ENCODE measurements around the gene RBM38.

Gene RBM38

DNA sequence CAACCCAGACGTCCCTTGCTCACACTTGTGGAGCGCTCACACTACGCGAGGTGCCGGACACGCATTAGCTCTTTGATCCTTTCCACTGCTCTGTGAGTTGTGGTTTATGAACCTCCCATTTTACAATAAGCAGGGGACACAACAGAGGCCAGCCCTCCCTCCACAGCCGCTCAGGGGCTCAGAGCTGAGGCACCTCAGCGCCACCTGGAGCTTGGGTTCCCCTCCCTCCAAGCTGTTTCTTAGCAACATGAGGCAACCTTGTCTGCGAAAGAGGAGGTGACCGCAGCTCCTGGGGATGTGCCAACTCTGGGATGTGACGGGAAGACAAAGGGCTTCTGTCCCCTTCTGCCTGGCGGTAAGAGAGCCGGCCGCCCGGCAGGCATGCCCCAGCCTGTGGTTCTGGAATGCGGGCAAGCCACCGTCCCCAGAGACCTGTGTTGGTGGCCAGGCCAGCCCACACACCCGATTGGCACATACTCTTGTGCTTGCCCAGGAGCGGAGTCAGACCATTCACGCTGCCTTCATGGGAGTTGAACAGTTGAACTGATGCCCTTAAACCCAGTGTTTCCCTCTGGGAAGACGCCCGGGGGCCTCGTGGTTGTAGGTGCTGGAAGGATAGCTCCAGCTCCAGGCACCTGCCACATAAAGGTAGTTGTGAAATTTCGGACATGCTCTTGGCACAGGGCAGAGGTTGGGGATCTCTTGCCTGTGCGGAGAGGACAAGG, 44.5 kb downstream of the RBM38 start:
- no peak for DNase-seq (ENCODE audit: low read depth)

DNA sequence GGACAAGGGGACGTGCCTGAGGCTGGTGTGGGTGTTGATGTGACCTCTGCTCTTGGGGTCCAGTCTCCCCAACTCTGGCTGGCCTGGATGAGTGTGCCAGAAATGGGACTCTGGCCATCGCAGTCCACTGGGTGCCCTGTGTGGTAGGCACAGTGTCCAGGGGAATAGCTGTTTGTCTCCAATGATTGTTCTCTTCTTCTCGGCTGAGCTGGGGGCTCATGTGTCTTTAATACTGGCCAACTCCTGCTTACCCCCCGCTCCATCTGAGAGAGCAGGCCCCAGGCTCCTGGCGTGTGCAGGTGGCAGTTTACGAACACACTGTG, 45.0 kb downstream of the RBM38 start:
- no peak for DNase-seq (ENCODE audit: low read depth)

DNA sequence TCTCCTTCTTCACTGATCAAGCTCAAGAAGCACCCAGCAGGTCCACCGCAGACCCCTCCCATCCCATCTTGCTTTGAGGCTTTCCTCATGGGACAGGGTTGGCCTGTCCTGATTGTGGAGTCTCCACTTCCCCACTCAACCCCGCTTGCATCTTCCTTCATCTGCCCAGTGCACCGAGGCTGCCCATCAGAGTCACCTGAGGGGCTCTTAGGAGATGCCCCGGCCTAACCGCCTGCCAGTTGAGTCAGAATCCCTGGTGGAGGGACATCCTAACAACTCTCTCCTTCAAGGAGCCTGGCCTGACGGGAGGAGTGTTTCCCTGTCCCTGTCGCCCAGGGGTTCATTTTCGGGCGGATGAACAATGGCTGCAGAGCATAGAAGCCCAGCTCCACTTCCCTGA, 46.1 kb downstream of the RBM38 start:
- DNase-seq (ENCODE audit: low read depth) = no peak

DNA sequence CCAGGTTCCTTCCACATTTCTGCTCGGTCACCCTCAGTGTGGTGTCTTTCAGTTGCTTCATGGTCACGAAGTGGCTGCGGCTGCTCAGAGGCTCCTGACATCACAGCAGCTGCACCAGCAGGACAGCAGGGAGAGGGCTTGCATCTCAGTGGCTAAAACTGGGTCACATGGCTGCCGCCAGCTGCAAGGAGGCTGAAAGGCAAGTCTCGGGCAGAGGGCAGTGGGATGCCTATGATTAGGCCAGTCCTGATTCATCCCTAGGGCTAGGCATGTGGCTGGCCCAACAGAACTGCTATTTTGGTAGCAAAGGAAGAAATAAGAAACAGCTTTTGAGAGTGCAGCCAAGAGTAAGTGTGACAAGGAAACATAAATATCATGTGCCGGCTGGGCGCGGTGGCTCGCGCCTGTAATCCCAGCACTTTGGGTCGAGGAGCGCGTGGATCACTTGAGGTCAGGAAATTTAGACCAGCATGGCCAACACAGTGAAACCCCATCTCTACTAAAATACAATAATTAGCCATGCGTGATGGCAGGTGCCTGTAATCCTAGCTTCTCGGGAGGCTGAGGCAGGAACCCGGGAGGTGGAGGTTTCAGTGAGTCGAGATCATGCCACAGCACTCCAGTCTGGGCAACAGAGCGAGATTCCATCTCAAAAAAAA, 46.6 kb downstream of the RBM38 start:
- DNase-seq (ENCODE audit: low read depth) = no peak

DNA sequence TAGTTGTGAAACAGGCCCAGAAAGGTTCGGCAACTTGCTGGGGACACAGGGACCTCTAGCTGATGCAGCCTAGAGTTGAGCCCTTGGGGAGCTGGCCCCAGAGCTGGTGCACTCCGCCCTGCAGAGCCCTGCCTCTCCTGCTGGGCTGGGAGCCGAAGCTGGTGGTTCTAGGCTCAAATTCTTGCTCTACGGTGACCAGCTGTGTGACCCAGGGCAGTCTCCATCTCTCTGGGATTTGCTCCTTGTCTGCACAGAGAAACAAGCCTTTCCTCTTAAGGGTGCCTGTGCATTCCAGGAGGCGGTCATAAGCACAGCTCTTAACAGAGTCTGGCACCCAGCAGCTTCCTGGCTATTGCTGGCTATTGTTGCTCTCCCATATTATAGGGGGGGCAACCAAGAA, 47.4 kb downstream of the RBM38 start:
- DNase-seq (ENCODE audit: low read depth) = no peak

DNA sequence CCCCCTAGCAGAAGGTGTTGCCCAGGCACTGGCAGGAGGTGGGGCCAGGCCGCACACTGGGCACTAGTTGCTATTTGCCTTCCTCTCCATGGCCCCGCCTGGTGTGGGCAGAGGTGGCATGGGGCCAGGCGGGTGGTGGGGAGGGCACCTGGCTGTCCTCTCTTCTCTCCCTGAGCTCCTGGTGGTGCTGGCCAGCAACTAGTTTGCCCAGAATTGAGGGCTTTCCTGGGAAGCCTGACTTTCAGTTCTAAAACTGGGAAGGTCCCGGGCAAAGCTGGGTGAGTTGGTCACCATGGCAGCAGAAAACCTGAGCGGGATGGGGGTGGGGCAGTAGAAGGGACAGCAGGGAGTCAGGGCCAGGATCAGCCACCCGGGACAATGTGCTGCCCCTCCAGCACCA, 48.2 kb downstream of the RBM38 start:
- no peak for DNase-seq (ENCODE audit: low read depth)

DNA sequence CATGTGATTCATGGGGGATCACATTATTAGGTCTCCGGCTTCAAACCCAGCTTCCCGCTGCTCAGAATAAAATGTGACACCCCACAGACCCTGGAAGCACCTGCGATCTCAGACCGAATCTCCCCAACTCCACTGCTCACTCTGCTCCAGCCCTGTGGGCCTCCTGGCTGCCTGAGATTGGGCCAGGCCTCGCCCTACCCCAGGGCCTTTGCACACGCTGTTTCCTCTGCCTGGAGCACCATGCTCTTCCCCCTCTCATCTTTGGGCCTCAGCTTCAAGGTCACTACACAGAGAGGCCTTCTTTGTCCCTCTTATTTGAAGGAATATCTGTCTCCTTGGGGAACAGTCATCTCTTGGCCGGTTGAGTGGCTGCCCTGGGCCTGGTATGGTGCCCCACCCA, 48.8 kb downstream of the RBM38 start:
- no peak for DNase-seq (ENCODE audit: low read depth)

DNA sequence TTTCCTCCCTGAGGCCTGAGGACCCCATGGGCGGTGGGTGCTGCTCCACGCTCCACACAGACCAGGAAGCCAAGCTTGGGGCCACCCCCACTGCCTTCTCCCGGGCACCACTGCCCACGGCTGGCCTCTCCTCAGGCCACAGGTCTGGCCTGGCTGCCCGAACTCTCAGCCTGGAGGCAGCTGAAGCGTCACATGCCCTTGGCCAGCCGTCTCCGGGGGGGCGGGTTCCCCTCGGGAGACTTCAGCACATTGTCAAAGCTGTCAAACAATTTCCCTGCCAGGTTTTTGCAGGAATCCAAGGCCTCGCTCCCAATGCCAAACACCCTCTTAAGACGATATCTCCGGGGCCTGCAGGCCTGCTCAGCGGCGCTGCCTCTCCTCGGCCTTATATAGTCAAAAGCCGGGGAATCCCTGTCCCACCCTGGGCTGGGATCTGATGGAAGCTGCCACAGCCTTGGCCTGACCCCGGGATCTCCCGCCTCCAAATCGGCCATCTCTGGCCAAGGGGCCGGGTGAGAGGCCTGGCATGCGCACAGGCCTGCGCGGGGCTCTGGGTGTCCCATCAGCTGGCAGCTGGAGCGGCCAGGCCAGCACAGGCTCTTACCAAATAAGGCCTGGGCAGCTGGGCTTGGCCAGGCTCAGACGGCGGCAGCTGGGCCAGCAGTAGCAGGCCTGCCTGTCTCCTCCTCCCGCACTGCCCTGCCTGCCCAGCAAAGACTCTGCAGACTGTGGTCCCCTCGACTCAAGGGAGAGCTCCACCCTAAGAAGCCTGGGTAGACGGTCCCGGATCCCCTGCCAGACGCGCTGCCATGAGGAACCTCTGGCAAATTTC, 49.7 kb downstream of the RBM38 start:
- DNase-seq (ENCODE audit: low read depth) = no peak

DNA sequence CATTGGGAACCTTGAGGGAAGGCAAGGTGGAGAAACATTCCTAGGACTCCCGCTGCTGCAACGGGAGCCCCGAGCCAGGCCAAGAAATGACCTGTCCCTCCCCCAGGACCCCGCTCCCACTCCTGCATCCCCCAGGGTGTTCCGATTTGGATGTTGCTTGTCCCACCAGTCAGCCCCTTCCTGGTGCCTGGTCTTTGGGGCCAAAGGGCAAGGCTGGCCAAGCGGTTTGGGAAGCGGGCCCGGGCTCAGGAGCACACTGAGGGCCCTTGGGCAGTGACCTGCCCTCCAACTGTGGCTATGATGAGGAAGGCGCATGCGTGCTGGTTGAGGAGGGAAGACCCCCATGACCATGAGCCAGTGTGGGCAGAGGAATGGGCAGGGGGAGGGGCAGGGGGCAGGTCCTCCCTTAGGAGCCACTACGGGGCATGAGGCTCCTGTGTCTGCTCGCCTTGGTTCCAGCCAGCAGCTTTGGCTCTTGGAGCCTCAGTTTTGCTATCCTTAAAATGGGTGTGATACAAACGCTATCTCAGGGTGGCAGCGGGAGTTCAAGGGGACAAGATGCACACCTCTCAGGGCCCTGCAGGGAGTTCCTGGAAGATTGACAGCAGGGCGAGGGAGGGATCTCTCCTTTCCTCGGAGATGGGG, 50.4 kb downstream of the RBM38 start:
- no peak for DNase-seq (ENCODE audit: low read depth)

DNA sequence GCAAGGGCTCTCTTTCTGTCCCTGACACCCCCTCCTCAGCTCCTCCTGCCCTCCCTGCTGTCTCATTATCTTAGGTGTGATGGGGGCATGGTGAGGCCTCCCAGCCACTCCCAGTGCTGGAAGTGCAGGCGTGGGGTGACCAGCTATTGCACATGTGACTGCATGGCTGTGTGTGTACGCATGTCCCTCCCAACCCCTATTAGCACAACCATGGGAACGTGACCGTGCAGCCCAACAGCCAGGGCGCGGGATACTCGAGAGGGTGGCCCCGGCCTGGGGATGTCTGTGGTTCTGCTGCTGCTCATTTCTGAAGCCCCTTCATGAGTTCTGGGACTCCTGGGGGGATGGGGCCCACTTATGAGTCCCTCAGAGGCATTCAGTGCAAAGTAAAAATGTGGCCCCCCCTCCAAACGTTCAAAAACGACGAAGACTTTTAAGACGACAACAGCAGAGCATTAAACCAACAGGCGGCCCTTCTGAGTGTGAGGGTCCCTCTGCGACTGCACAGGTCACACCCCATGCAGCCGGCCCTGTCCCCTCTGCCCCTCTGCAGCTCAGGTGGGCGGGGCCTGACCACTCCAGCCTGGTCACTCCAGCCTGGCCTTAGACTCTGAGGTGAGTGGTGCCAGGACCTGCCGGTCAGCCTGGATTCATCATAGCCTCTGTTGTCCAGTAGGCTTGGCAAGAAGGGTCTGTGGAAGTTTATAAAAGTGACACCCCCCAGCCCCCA, 51.1 kb downstream of the RBM38 start:
- no peak for DNase-seq (ENCODE audit: low read depth)

DNA sequence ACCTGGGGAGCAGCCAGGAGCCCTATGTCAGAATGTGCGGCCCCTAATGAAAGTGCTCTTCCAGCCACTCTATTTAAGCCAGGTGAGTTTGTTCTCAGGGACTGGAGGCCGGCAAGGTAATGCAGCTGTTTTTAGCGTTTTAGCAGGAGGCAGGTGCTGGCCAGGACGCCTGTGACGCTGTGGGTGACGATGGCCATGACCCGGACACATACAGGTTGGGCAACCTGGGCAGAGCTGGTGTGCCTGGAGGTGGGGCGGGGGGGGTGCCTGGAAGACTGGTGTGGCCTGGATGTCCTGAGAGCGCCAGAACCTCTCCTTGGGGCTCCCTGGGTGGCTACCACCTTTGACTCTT, 51.7 kb downstream of the RBM38 start:
- DNase-seq (ENCODE audit: low read depth) = no peak

DNA sequence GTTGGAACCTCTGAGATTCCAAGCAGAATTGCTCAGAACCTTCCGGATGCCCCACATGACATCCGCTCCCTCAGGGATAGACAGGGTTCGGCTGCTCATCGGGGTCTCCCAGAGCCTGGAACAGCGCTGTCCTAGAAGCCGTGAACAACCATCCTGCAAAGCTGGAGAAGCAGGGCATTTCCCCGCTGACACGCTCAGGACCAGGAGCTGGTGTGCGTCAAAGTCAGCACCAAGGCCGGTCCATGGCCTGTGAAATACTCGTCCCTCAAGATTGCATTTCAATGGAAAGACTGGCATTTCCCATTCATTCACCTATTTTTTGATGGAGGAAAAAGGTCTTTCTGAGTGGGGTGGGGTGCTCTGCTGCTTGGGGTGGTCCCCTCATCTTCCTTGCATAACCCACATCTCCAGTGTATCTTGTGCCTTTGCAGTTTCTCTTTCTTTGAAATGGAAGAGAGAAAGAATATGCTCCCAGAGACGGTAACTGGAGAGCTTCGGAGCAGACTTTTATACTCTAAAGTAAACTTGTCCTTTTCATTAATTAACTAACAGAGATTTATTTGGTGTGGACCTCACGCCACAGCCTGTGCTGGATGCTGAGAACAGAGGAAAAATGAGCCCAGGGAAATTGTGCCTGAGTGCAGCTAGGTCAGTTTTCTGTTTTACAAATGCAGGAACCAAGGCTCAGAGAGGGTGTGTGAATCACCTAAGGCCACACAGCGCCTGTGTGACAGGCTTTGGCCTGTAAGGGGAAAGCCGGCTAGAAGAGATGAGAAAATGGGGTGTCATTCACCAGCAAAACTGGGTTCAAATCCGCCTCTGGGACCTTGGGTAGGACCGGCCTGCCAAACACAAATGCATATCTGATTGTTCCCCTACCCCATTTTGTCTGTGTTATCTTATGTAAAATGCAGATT, 52.4 kb downstream of the RBM38 start:
- DNase-seq (ENCODE audit: low read depth) = no peak

DNA sequence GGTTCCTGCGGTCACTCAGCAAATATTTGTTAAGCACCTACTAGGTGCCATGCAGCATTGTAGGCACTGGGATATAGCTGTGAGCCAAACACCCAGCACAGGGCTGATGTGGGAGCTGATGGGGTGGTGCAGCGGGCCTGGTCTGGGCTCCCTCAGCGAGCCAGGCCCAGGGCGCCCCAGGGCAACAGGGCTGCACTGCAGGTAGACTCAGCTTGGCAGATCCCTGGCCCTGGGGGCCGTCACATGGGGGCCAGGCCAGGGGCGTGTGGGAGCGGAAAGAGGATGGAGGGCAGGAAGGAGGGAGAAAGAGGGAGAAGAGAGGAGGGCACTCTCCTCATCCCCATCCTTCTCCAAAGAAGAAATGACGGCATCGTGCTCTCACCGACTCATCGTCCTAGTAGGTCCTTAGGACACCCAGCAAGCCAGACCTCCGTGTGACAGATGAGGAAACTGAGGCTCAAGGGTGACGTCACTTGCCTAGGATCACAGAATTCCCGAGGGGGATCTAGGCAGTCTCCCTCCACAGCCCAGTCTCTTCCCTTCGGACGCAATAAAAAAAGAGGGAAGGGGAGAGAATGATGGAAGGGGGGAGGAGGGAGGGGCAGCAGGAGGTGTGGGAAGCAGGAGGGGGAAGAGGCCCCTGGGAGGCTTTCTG, 53.3 kb downstream of the RBM38 start:
- no peak for DNase-seq (ENCODE audit: low read depth)

DNA sequence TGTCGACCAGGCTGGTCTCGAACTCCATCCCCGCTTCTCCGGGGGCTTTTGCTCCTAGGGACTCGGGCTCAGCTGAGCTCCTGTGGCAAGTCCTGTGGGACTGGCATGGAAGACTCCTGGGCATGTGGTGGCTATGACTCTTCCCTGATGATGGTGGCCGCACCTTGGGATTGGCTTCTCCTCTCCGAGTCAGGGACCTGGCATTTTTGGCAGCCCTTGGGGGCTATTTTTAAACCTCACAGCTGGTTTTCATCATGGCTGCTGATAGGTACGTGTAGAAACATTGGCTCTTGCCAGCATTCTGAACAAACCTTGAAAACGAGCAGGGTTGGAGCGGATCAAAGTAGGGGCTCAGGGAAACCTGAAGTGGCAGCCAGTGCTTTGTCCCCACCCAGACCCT, 54.1 kb downstream of the RBM38 start:
- no peak for DNase-seq (ENCODE audit: low read depth)

DNA sequence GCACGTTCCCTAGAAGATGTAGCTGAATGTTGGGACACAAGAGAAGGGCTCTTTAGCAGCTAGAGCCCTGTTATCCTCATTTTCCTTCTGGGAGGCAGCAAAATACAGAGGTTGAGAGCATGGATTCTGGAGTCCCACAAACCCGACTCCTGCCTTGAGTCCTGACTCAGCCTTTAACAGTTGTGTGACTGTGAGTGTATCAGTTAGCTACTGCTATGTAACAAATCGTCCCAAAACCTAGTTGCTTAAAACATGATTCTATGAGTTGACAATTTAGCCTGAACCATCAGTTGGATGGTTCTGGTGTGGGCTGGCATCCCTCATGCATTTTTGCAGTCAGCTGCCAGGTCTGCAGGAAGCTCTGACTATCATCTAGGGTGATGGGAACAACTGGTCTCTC, 54.6 kb downstream of the RBM38 start:
- no peak for DNase-seq (ENCODE audit: low read depth)

DNA sequence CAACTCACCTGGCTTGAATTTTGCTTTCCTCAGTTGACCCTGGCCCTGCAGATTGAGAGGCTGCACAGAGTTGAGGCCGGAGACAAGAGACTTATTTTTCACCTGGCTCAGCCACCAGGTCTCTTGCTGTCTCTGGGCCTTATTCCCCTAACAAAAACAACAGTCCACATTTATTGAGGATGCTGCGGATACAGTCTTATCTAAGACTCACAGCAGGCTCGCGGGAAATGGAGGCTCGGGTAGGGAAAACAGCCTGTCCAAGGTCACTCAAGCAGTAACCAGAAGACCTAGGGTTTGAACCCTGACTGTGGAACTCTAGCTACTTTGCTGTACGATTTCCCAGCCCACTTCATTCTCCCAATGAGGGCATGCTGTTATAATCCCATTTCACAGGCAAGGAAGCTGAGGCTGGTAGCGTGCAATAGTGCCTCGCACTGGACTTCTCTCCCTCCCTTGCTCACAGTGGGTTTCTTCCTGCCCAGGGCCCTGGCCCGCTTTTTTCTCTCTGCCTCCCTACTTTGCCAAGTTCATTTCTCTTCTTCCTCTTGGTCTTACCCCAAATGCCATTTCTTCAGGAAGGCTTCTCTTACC, 57.7 kb downstream of the RBM38 start:
- DNase-seq (ENCODE audit: low read depth) = no peak

DNA sequence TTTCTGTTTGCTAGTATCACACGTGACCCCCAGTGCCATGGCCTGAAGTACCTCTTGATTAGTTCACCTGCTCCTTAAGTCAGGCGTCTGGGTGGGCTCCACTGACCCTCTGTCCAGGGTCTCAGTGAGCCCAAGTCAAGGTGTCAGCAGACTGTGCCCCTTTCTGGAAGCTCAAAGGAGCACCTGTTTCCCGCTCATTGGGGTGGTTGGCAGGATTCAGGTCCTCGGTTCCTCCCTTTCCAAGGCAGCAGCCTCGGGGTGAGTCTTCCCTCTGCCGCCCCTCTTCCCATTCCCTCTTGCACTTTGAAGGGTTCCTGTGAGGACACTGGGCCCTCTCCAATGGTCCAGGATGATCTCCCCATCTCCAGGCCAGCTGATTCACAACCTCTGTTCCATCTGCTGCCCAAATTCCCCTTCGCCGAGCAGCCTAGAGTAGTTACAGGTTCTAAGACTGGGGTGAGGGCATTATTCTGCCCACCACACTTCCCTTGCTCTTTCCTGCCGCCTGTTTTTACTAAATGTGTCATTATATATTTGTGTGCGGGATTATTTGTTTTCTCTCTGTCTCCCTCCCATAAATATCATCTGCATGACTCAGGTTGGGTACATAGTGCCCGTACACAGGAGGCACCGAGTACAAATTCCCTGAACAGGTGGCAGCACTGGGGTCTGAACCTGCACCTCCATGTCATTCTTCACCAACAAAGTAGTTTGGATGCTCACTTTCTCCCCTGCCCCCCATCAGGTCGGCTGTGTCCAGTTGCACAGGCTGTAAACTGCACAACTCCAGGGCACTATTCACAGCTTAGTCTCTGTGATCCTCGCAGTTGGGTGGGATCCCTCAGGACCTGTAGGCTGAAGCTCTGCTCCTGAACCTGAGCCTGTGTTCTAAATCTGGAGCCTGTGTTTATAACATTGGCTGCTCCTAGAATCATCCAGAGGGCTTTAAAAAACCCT, 58.5 kb downstream of the RBM38 start:
- DNase-seq (ENCODE audit: low read depth) = no peak

DNA sequence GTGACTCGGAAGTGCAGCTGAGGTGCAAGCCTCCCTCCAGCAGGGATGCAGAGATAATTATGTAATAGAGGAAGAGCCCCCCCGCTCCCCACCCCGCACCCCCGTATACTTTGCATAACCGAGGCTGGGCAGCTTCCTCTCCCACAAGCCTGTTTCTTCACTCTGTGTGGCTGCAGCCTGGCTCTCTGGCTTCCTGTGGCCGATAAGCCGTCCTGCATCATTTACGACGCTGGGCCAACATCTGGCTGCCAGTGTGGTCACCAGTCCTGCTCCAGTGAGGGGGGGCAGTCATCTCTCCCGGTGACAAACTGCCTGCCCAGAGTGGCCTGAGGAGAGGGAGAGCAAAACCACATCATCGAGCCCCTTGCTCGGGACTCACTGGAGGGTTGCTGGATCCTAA, 59.2 kb downstream of the RBM38 start:
- DNase-seq (ENCODE audit: low read depth) = no peak

DNA sequence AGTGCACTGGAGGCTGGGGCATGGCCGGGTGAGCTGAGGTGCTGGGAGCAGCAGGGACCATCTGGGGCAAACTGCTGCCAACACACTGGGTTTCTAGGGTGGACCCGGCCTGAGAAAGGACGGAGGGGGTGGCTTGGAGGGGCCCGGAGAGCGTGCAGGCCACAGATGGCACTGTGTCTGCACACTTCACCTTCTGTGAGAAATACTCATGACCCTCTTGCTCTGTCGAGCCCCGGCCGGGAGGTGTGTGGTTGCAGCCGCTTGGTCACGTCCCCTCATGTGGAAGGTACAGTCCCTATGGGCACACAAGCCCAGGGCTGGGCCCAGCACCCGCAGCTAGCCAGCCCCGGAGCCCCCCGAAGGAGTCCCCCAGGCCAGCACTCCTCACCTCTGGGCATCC, 59.7 kb downstream of the RBM38 start:
- no peak for DNase-seq (ENCODE audit: low read depth)

Measured in HS-27A (cell line).